Activated naive CD4-positive, alpha-beta T cell treated with anti-CD3 and anti-CD28 coated beads for 36 hours (primary cell): ENCODE measurements around the gene ADSL. TPM values are rescaled to one million over a fixed set of nuclear protein-coding genes. Genes with fewer than 3 reads are reported as not detected.

Experiments used
- CTCF ChIA-PET: fragments of 350-600 bp; sonication (Branson Sonifier 250); formaldehyde crosslinking; loops from one replicate; lab custom pipeline; 2021; ENCODE audit warnings: antibody characterized with exemption; lab: Charles Lee
- DNase-seq: peaks from one replicate; pipeline ENCODE4 v3.0.0-alpha.2; 2020
- H3K27ac Mint-ChIP-seq: one replicate; pipeline ENCODE4 v1.8.0; 2021; ENCODE audit warnings: mild to moderate bottlenecking, mixed read lengths
- H3K27me3 Mint-ChIP-seq: one replicate; pipeline ENCODE4 v1.8.0; 2021; ENCODE audit warnings: low read depth, mixed read lengths
- H3K36me3 Mint-ChIP-seq: one replicate; pipeline ENCODE4 v1.8.0; 2021; ENCODE audit warnings: low read depth, mixed read lengths
- H3K4me1 Mint-ChIP-seq: one replicate; pipeline ENCODE4 v1.8.0; 2021; ENCODE audit warnings: low read depth, mixed read lengths
- H3K4me3 Mint-ChIP-seq: one replicate; pipeline ENCODE4 v1.8.0; 2021; ENCODE audit warnings: mild to moderate bottlenecking, moderate library complexity, mixed read lengths
- H3K9me3 Mint-ChIP-seq: one replicate; pipeline ENCODE4 v1.8.0; 2021; ENCODE audit warnings: mixed read lengths
- intact Hi-C: fragments of 100-400 bp; cut with micrococcal nuclease; formaldehyde crosslinking; loops from one replicate; pipeline ENCODE4 v1.15.1; 2023
- total RNA-seq, 2 experiments: library from RNA; stranded (reverse); gene quantifications; one replicate each; pipeline ENCODE4 v1.2.3, GENCODE V29; 2021

Gene ADSL
- total RNA-seq, 2 experiments from 2014 or later = 125 to 129 TPM

- no peaks in the 10 kb centered on the region for H3K9me3 Mint-ChIP-seq
- intact Hi-C loops = no loop called here
- peaks cover 14% of the 10 kb centered on the region for H3K36me3 Mint-ChIP-seq
- peaks cover 19% of the 10 kb centered on the region for H3K4me1 Mint-ChIP-seq
- DNase-seq = no peak
- CTCF ChIA-PET = interaction anchor here (0.5 to 1.6 kb wide), 5 partner anchors 21 to 733 kb away, joined by 3 to 7 read pairs (median 3); no protein-coding TSS in a partner anchor
- no peak overlapping the region for H3K4me3 Mint-ChIP-seq
- H3K27ac Mint-ChIP-seq = peak overlapping the region; percentile 74
- H3K27me3 Mint-ChIP-seq = no peaks in the 10 kb centered on the region
These were observed 68.7 kb downstream of the ADSL start for GRCh38 chr22:40414838-40415505.

GRCh38 chr22:40415531-40416266 lies 69.4 kb downstream of the ADSL start:
- Mint-ChIP-seq H3K36me3 (peaks cover 14% of the 10 kb centered on the region), H3K4me3 (no peak overlapping the region), H3K9me3 (no peaks in the 10 kb centered on the region), H3K27ac (peak overlapping the region; percentile 74), H3K27me3 (no peaks in the 10 kb centered on the region), H3K4me1 (peaks cover 19% of the 10 kb centered on the region)
- CTCF ChIA-PET = interaction anchor here (0.5 to 1.6 kb wide), 5 partner anchors 21 to 732 kb away, joined by 3 to 7 read pairs (median 3); no protein-coding TSS in a partner anchor
- DNase-seq = peak; percentile 33
- intact Hi-C loops = no loop called here

- H3K36me3 Mint-ChIP-seq = peaks cover 14% of the 10 kb centered on the region
- no peak overlapping the region for H3K4me3 Mint-ChIP-seq
- intact Hi-C loops = no loop called here
- no peaks in the 10 kb centered on the region for H3K9me3 Mint-ChIP-seq
- H3K27ac Mint-ChIP-seq = peak overlapping the region; percentile 74
- CTCF ChIA-PET = no interaction called here
- H3K4me1 Mint-ChIP-seq = peaks cover 19% of the 10 kb centered on the region
- no peak for DNase-seq
- H3K27me3 Mint-ChIP-seq = no peaks in the 10 kb centered on the region
These were observed 69.9 kb downstream of the ADSL start for GRCh38 chr22:40416267-40416570.

- CTCF ChIA-PET = no interaction called here
- no peaks in the 10 kb centered on the region for H3K27me3 Mint-ChIP-seq
- H3K4me1 Mint-ChIP-seq = peaks cover 19% of the 10 kb centered on the region
- H3K36me3 Mint-ChIP-seq = peaks cover 14% of the 10 kb centered on the region
- no peak for DNase-seq
- peak overlapping the region; percentile 74 for H3K27ac Mint-ChIP-seq
- no peak overlapping the region for H3K4me3 Mint-ChIP-seq
- intact Hi-C loops = no loop called here
- no peaks in the 10 kb centered on the region for H3K9me3 Mint-ChIP-seq
These were observed 70.3 kb downstream of the ADSL start for GRCh38 chr22:40416636-40417035.

GRCh38 chr22:40417041-40417440 lies 70.7 kb downstream of the ADSL start:
- peaks cover 19% of the 10 kb centered on the region for H3K4me1 Mint-ChIP-seq
- CTCF ChIA-PET = no interaction called here
- no peaks in the 10 kb centered on the region for H3K27me3 Mint-ChIP-seq
- DNase-seq = no peak
- no peaks in the 10 kb centered on the region for H3K9me3 Mint-ChIP-seq
- intact Hi-C loops = no loop called here
- H3K27ac Mint-ChIP-seq = no peak overlapping the region
- peaks cover 14% of the 10 kb centered on the region for H3K36me3 Mint-ChIP-seq
- H3K4me3 Mint-ChIP-seq = no peak overlapping the region

GRCh38 chr22:40417881-40418280 lies 71.6 kb downstream of the ADSL start:
- H3K4me3 Mint-ChIP-seq = no peak overlapping the region
- no peaks in the 10 kb centered on the region for H3K27me3 Mint-ChIP-seq
- H3K4me1 Mint-ChIP-seq = peaks cover 16% of the 10 kb centered on the region
- H3K27ac Mint-ChIP-seq = peak overlapping the region; percentile 11
- H3K9me3 Mint-ChIP-seq = no peaks in the 10 kb centered on the region
- intact Hi-C loops = no loop called here
- peaks cover 14% of the 10 kb centered on the region for H3K36me3 Mint-ChIP-seq
- no peak for DNase-seq
- CTCF ChIA-PET = no interaction called here

GRCh38 chr22:40418366-40419201 lies 72.3 kb downstream of the ADSL start:
- CTCF ChIA-PET = interaction anchor here (0.6 to 1.1 kb wide), 3 partner anchors 9 to 246 kb away, joined by 3 read pairs; no protein-coding TSS in a partner anchor

GRCh38 chr22:40419718-40420117 lies 73.4 kb downstream of the ADSL start:
- no peak overlapping the region for H3K27ac Mint-ChIP-seq
- CTCF ChIA-PET = interaction anchor here (0.6 kb wide), 2 partner anchors 68 to 1043 kb away, joined by 3 read pairs; no protein-coding TSS in a partner anchor
- no peak for DNase-seq
- peaks cover 16% of the 10 kb centered on the region for H3K4me1 Mint-ChIP-seq
- no peak overlapping the region for H3K4me3 Mint-ChIP-seq
- intact Hi-C loops = no loop called here
- H3K36me3 Mint-ChIP-seq = peaks cover 14% of the 10 kb centered on the region
- H3K27me3 Mint-ChIP-seq = no peaks in the 10 kb centered on the region
- no peaks in the 10 kb centered on the region for H3K9me3 Mint-ChIP-seq

More at GRCh38 chr22:40418366-40419201, 72.3 kb downstream of the ADSL start:
- Mint-ChIP-seq H3K36me3 (peaks cover 14% of the 10 kb centered on the region), H3K27ac (no peak overlapping the region), H3K9me3 (no peaks in the 10 kb centered on the region), H3K4me3 (no peak overlapping the region), H3K27me3 (no peaks in the 10 kb centered on the region), H3K4me1 (peaks cover 16% of the 10 kb centered on the region)
- no peak for DNase-seq
- intact Hi-C loops = no loop called here

GRCh38 chr22:40420341-40421081 lies 74.2 kb downstream of the ADSL start:
- CTCF ChIA-PET = no interaction called here
- H3K27me3 Mint-ChIP-seq = no peaks in the 10 kb centered on the region
- intact Hi-C loops = no loop called here
- H3K9me3 Mint-ChIP-seq = no peaks in the 10 kb centered on the region
- H3K4me1 Mint-ChIP-seq = peaks cover 13% of the 10 kb centered on the region
- peaks cover 14% of the 10 kb centered on the region for H3K36me3 Mint-ChIP-seq
- DNase-seq = no peak
- H3K4me3 Mint-ChIP-seq = no peak overlapping the region
- no peak overlapping the region for H3K27ac Mint-ChIP-seq

- Mint-ChIP-seq H3K36me3 (peaks cover 9% of the 10 kb centered on the region), H3K9me3 (no peaks in the 10 kb centered on the region), H3K4me1 (peaks cover 8% of the 10 kb centered on the region), H3K27me3 (no peaks in the 10 kb centered on the region), H3K27ac (no peak overlapping the region), H3K4me3 (no peak overlapping the region)
- intact Hi-C loops = no loop called here
- CTCF ChIA-PET = no interaction called here
- no peak for DNase-seq
These were observed 74.7 kb downstream of the ADSL start for GRCh38 chr22:40421082-40421350.

GRCh38 chr22:40421941-40422340 lies 75.6 kb downstream of the ADSL start:
- intact Hi-C loops = no loop called here
- Mint-ChIP-seq H3K36me3 (peaks cover 11% of the 10 kb centered on the region), H3K4me1 (no peaks in the 10 kb centered on the region), H3K4me3 (no peak overlapping the region), H3K27ac (peak overlapping the region; percentile 3), H3K27me3 (no peaks in the 10 kb centered on the region), H3K9me3 (no peaks in the 10 kb centered on the region)
- CTCF ChIA-PET = no interaction called here
- no peak for DNase-seq
